Effector memory CD8-positive, alpha-beta T cell (primary cell): ENCODE results near the gene IL18R1.

Experiments
- ATAC-seq: fragments of 150-1000 bp; cut with Tn5 transposase; replicated peaks from 2 replicates; pipeline ENCODE4 v1.10.0; 2021; ENCODE audit warnings: mild to moderate bottlenecking, moderate library complexity
- DNase-seq, 3 experiments: peaks; one replicate each; pipeline ENCODE4 v3.0.0; 2021
- H3K27ac Mint-ChIP-seq, 2 donors: one replicate each; pipeline ENCODE4 v1.8.0; 2022; ENCODE audit warnings: mild to moderate bottlenecking in 2 of 2, mixed read lengths in 2 of 2, moderate library complexity in 2 of 2
- H3K27me3 Mint-ChIP-seq, 2 donors: one replicate each; pipeline ENCODE4 v1.8.0; 2022; ENCODE audit warnings: mixed read lengths in 2 of 2
- H3K36me3 Mint-ChIP-seq: one replicate; pipeline ENCODE4 v1.8.0; 2022; ENCODE audit warnings: mild to moderate bottlenecking, moderate library complexity, mixed read lengths; ENCODE audit not compliant: insufficient read depth
- H3K4me1 Mint-ChIP-seq, 2 donors: one replicate each; pipeline ENCODE4 v1.8.0; 2022; ENCODE audit warnings: low read depth in 2 of 2, mixed read lengths in 2 of 2
- H3K4me3 Mint-ChIP-seq, 2 donors: one replicate each; pipeline ENCODE4 v1.8.0; 2022; ENCODE audit warnings: mild to moderate bottlenecking in 2 of 2, mixed read lengths in 2 of 2, moderate library complexity in 2 of 2
- H3K9me3 Mint-ChIP-seq, 2 donors: one replicate each; pipeline ENCODE4 v1.8.0; 2022; ENCODE audit warnings: mixed read lengths in 2 of 2

Gene IL18R1

DNA sequence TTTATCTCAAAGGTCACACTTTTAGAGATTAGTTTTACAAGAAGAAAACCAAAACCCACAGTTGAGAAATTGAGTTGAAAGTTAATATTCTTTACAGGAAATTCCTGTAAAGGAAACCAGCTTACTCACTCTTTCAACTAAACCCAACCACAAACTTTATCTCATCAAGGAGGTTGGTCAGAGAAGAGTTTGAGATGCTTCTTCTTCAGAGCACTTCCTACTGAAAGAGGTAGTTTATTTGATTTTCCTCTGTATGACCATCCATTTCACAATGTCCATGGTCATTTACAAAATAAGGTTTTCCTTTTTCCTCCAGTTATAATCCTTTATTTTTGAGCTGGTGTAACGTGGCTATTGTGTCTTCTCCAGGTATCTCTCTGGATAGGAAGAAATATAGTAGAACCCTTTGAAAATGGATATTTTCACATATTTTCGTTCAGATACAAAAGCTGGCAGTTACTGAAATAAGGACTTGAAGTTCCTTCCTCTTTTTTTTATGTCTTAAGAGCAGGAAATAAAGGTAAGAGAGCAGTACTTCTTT, 62.9 kb downstream of the IL18R1 start:
- peaks cover 5% of the 10 kb centered on the region for H3K36me3 Mint-ChIP-seq
- peaks cover 55 to 64% of the 10 kb centered on the region in 2 donors for H3K4me1 Mint-ChIP-seq
- DNase-seq, result no peak

GRCh38 chr2:102420290-102420689, 64.7 kb downstream of the IL18R1 start:
- Mint-ChIP-seq H3K27ac (peak overlapping the region in 1 of 2 donors; percentile 85), H3K4me1 (peaks cover 60 to 73% of the 10 kb centered on the region in 2 donors), H3K9me3 (no peaks in the 10 kb centered on the region), H3K4me3 (peak overlapping the region; percentile 56 to 71), H3K36me3 (peaks cover 5% of the 10 kb centered on the region), H3K27me3 (no peaks in the 10 kb centered on the region)
- ATAC-seq (no peak), DNase-seq (no peak)

More for the DNA sequence above, 62.9 kb downstream of the IL18R1 start:
- no peaks in the 10 kb centered on the region for H3K9me3 Mint-ChIP-seq
- peak; percentile 80 for ATAC-seq
- no peaks in the 10 kb centered on the region for H3K27me3 Mint-ChIP-seq
- peak overlapping the region; percentile 92 to 95 for H3K27ac Mint-ChIP-seq
- H3K4me3 Mint-ChIP-seq, result peak overlapping the region; percentile 56 to 71

DNA sequence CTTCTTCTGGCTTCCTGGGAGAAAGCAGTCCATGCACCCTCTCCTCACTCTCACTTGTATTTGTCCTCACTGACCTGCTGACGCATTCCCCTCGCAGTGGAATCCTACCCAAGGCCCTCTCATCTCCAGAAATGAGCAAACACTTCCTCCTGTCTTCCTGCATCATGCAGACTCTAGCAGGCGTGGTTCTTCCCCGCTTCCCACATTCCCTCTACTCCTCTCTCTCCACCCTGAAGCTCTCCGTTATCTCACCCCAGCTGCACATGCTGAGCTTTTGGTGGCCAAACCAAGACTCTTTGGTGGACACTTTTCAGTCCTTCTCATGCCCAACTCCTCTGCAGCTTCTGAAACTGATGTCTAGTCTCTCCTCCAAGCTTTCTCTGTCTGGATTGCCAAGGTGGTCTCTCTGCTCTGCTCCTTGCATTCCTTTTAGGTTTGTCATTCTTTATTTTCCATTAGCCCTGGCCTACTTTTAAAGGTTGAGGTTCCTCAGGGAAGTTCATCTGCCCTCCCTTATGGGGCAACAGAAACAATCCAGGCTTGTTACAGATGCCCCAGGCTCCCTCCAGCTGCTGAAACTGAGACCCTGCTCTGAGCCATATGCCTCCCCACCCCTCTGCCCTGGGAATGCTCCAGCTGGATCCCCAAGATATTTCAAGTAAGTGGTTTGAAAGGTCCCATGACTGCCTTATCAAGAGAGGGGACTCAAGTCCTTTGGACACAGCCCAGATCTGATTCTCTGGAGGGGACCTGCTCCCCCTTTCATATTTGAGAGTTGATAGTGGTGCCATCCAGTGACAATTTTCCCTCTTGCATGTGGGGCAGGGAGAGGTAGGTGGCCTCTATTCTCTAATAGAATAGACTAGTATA, 66.5 kb downstream of the IL18R1 start:
- H3K4me1 Mint-ChIP-seq, result peaks cover 61 to 71% of the 10 kb centered on the region in 2 donors
- peaks cover 5% of the 10 kb centered on the region for H3K36me3 Mint-ChIP-seq
- peak overlapping the region; percentile 5 to 32 for H3K27ac Mint-ChIP-seq

DNA sequence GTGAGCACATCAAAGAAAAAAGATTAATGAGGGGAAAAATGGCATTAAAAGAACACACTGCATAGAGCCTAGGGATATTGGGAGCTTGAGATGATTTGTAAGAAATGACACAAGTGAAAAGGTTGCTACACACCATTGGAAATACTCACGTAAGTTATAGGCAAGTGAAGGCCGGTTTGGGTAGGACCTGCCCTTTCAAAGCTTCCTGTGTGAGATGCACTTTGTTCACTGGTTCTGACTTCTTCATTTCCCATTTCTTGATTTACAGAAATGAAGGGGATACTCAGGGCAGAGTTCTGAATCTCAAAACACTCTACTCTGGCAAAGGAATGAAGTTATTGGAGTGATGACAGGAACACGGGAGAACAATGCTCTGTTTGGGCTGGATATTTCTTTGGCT, 67.3 kb downstream of the IL18R1 start, which contains the start of gene IL18RAP:
Gene IL18RAP, plus strand, starts transcription at position 251 of the 400 bp plus-strand sequence. Its CDS starts 118 bp downstream, at position 369.
- peaks cover 59 to 71% of the 10 kb centered on the region in 2 donors for H3K4me1 Mint-ChIP-seq
- no peak for DNase-seq
- ATAC-seq, result no peak

More for the DNA sequence above, 66.5 kb downstream of the IL18R1 start:
- no peaks in the 10 kb centered on the region for H3K27me3 Mint-ChIP-seq
- ATAC-seq (no peak), DNase-seq (no peak)
- no peaks in the 10 kb centered on the region for H3K9me3 Mint-ChIP-seq
- peak overlapping the region; percentile 58 to 71 for H3K4me3 Mint-ChIP-seq

GRCh38 chr2:102423368-102423767, 67.8 kb downstream of the IL18R1 start:
- peak overlapping the region; percentile 5 to 32 for H3K27ac Mint-ChIP-seq
- DNase-seq (no peak), ATAC-seq (no peak)
- peaks cover 60 to 72% of the 10 kb centered on the region in 2 donors for H3K4me1 Mint-ChIP-seq
- H3K27me3 Mint-ChIP-seq, result no peaks in the 10 kb centered on the region
- H3K36me3 Mint-ChIP-seq, result peaks cover 7% of the 10 kb centered on the region
- H3K9me3 Mint-ChIP-seq, result no peaks in the 10 kb centered on the region
- peak overlapping the region; percentile 58 to 71 for H3K4me3 Mint-ChIP-seq

More for the DNA sequence above, 67.3 kb downstream of the IL18R1 start, which contains the start of gene IL18RAP:
- Mint-ChIP-seq H3K27ac (peak within 1 kb of the TSS; percentile 5 to 32), H3K27me3 (no peaks in the 10 kb centered on the region), H3K9me3 (no peaks in the 10 kb centered on the region), H3K4me3 (peak within 1 kb of the TSS; percentile 58 to 71), H3K36me3 (peaks cover 8% of the 10 kb centered on the region)

DNA sequence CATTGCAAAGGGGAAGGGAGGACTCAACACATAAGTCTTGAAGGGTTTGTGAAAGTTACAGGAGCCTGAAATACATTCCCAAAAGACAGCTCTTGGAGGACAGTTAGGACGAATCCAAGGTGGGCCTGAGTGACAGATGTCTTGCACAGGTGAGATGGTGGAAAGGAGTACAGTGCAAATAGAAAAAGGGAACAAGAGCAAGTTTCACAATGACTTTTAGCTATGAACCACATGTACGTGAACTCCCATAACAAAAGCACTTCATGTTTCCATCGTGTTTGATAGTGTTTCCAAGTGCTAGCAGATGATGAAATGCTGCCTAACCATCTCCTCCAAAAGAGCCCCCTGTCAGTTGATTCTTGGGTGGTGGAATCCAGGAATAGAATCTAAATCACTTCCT, 69.2 kb downstream of the IL18R1 start:
- Mint-ChIP-seq H3K36me3 (peaks cover 12% of the 10 kb centered on the region), H3K4me3 (peak overlapping the region; percentile 11 to 71), H3K9me3 (no peaks in the 10 kb centered on the region), H3K4me1 (peaks cover 60 to 64% of the 10 kb centered on the region in 2 donors), H3K27ac (peak overlapping the region; percentile 21 to 35), H3K27me3 (no peaks in the 10 kb centered on the region)
- ATAC-seq (no peak), DNase-seq (no peak)

GRCh38 chr2:102425441-102426132, 70.0 kb downstream of the IL18R1 start:
- Mint-ChIP-seq H3K4me1 (peaks cover 62% of the 10 kb centered on the region in 2 donors), H3K27me3 (no peaks in the 10 kb centered on the region), H3K9me3 (no peaks in the 10 kb centered on the region), H3K27ac (peak overlapping the region; percentile 21 to 35), H3K36me3 (peaks cover 15% of the 10 kb centered on the region), H3K4me3 (peak overlapping the region in 1 of 2 donors; percentile 71)
- peak; percentile 15 for ATAC-seq
- DNase-seq, result no peak

DNA sequence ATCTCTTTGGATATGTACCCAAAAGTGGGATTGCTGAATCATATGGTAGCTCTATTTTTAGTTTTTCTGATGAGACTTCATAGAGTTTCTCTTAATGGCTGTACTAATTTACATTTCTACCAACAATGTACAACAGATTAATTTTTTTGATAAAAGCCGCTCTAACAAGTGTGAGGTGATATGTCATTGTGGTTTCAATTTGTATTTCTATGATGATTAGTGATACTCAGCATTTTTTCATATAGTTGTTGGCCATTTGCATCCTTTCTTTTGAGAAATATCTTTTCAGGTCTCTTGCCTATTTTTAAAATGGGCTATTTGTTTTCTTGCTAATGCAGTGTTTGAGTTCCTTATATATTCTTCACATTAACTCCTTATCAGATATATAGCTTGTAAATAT, 71.7 kb downstream of the IL18R1 start:
- H3K27ac Mint-ChIP-seq, result peak overlapping the region; percentile 19 to 72
- no peaks in the 10 kb centered on the region for H3K9me3 Mint-ChIP-seq
- peaks cover 15% of the 10 kb centered on the region for H3K36me3 Mint-ChIP-seq
- peak overlapping the region; percentile 34 to 36 for H3K4me3 Mint-ChIP-seq
- H3K4me1 Mint-ChIP-seq, result peaks cover 54 to 57% of the 10 kb centered on the region in 2 donors
- H3K27me3 Mint-ChIP-seq, result no peaks in the 10 kb centered on the region
- no peak for DNase-seq
- peak; percentile 52 for ATAC-seq

GRCh38 chr2:102428573-102428972, 73.0 kb downstream of the IL18R1 start:
- peak overlapping the region; percentile 48 to 72 for H3K27ac Mint-ChIP-seq
- DNase-seq (no peak), ATAC-seq (no peak)
- peak overlapping the region; percentile 18 to 36 for H3K4me3 Mint-ChIP-seq
- no peaks in the 10 kb centered on the region for H3K27me3 Mint-ChIP-seq
- no peaks in the 10 kb centered on the region for H3K9me3 Mint-ChIP-seq
- H3K36me3 Mint-ChIP-seq, result peaks cover 13% of the 10 kb centered on the region
- peaks cover 40 to 51% of the 10 kb centered on the region in 2 donors for H3K4me1 Mint-ChIP-seq

DNA sequence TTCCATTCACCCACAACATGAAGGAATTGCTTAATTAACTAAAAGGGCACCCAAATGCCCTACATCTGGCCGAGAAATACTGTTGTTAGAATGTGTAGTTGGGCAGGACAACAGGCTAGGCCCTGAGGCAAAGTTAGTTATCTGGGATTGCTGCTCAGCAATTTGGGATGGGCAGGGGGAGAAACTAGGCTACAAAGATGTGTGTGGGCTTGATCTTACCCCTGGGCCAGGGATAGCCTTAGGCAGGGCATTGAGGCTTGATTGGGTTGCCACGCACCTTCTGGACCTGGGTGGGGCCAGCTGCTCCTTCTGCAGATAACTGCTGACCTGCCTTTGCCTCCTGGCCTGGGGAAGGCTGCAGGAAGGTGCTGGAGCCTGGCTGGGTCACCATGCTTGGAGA, 76.8 kb downstream of the IL18R1 start:
- Mint-ChIP-seq H3K27me3 (no peaks in the 10 kb centered on the region), H3K36me3 (peaks cover 22% of the 10 kb centered on the region), H3K9me3 (no peaks in the 10 kb centered on the region), H3K4me3 (no peak overlapping the region), H3K27ac (peak overlapping the region in 1 of 2 donors; percentile 52), H3K4me1 (peaks cover 42 to 49% of the 10 kb centered on the region in 2 donors)
- DNase-seq (no peak), ATAC-seq (no peak)

DNA sequence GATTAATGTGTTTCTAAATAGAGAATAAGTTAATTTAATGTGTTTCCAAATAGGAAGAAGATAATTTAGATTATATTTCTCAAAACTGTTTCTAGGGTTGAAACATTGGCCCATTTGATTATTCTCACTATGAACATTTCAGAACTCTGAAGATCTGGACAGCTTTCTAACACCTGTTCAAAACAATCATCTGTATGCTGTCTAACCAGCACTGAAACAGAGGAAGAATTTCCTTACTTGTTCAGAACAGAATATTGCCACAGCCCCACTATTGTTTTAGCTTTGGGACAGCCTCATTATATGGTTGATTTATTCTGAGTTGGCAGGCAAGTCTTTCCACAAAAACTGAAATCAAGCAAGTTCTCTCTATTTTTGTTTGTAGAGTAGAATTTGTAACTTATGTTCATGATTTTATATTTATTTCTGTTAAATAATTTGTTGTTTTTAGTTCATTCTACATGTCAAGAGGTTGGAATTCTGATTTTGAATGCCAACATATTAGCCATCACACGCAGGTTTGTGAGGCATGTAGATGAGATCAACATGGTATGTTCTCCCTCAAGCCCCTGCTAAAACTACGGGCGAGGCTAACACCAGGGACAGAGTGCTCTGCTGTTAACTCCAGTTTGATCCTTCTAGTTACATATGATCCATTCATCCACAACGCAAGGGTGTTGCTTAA, 78.5 kb downstream of the IL18R1 start:
- peaks cover 17% of the 10 kb centered on the region for H3K36me3 Mint-ChIP-seq
- DNase-seq (no peak), ATAC-seq (no peak)
- no peaks in the 10 kb centered on the region for H3K9me3 Mint-ChIP-seq
- no peak overlapping the region for H3K4me3 Mint-ChIP-seq
- peaks cover 35 to 41% of the 10 kb centered on the region in 2 donors for H3K4me1 Mint-ChIP-seq
- H3K27ac Mint-ChIP-seq, result no peak overlapping the region
- no peaks in the 10 kb centered on the region for H3K27me3 Mint-ChIP-seq

DNA sequence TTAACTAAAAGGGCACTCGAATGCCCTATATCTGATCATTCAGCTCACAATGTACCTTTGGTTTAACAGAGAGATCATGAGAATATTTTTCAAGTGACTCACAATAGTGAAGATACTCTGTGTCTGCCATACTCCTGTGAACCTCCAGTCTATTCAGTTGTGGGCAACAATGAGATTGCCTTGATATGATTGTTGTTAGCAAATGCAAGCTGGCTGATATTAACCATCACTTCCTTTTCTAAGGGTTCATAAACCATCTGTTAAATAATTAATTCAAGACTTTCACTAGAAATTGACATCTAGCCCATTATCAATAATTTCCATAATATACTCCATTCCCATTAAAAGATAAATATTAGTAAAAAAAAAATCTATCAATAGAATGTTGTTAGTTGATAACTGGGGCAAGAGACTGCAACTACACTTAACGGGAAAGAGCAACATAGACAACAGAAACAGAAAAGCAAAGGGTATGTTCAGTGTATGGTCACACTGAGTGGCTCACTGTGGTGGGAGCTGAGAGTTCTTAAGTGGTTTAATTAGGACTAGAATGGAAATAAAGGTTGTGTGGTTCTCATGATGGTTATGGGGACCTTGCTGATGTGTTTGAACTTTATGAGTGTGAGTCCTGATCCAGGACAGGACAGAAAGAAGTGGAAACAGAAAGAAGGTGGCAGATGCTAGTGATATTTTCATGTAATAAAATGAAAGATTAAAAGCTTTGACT, 79.2 kb downstream of the IL18R1 start:
- peak; percentile 51 for ATAC-seq
- Mint-ChIP-seq H3K9me3 (no peaks in the 10 kb centered on the region), H3K36me3 (peaks cover 13% of the 10 kb centered on the region), H3K27ac (no peak overlapping the region), H3K4me1 (peaks cover 31 to 36% of the 10 kb centered on the region in 2 donors), H3K4me3 (no peak overlapping the region), H3K27me3 (no peaks in the 10 kb centered on the region)
- no peak for DNase-seq
